NB4 (cell line): ENCODE data around the gene CITED1.

Source experiments
- MYC ChIP-seq: IDR thresholded peaks from 2 replicates; pipeline ENCODE4 v1.6.1; 2011; ENCODE audit warnings: low read depth, low read length
- POLR2A ChIP-seq: IDR thresholded peaks from 2 replicates; pipeline ENCODE4 v1.6.1; 2011; ENCODE audit warnings: mild to moderate bottlenecking; ENCODE audit not compliant: insufficient read length; ENCODE audit errors: extremely low read depth
- TF ChIP-seq, protein P1 (sequence below): IDR thresholded peaks from one replicate; pipeline ENCODE4 v1.5.1; 2012; ENCODE audit warnings: low read depth, low read length
- TF ChIP-seq, protein P2 (sequence below): IDR thresholded peaks from 2 replicates; pipeline ENCODE4 v1.6.1; 2011; ENCODE audit warnings: low read depth, low read length

DNA sequence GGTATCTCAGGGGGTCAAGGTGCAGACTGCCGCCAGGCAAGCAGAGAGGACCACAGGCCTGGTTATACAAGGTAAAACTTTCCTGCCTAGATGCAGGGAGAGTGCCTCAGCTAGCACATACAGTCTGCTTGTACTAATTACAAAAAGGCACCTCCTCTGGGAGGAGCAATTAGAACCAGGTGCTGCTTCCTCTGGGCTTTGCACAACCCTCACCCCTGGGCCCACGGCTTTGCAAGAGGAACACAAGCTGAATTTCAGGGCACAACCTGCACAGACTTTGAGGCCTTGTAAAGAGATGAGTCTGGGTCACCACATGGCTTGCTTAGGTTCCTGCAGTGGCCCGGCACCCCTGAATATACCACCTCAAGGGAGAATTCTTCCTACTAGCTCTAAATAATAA is 9.2 kb upstream of the CITED1 start:
- TF ChIP-seq POLR2A (no peak), MYC (no peak)
- TF ChIP-seq, protein P1, sequence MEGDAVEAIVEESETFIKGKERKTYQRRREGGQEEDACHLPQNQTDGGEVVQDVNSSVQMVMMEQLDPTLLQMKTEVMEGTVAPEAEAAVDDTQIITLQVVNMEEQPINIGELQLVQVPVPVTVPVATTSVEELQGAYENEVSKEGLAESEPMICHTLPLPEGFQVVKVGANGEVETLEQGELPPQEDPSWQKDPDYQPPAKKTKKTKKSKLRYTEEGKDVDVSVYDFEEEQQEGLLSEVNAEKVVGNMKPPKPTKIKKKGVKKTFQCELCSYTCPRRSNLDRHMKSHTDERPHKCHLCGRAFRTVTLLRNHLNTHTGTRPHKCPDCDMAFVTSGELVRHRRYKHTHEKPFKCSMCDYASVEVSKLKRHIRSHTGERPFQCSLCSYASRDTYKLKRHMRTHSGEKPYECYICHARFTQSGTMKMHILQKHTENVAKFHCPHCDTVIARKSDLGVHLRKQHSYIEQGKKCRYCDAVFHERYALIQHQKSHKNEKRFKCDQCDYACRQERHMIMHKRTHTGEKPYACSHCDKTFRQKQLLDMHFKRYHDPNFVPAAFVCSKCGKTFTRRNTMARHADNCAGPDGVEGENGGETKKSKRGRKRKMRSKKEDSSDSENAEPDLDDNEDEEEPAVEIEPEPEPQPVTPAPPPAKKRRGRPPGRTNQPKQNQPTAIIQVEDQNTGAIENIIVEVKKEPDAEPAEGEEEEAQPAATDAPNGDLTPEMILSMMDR: no peak
- TF ChIP-seq, protein P2, sequence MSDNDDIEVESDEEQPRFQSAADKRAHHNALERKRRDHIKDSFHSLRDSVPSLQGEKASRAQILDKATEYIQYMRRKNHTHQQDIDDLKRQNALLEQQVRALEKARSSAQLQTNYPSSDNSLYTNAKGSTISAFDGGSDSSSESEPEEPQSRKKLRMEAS: no peak
